GM23338 (cell line): ENCODE data around the gene RUVBL2. TPM values are rescaled to one million over a fixed set of nuclear protein-coding genes. Genes with fewer than 3 reads are reported as not detected.

Experiments used
- ATAC-seq: fragments of 200-7000 bp; cut with Tn5 transposase; 3 replicates; pipeline ENCODE4 v1.9.1; 2020
- DNase-seq: peaks from one replicate; pipeline ENCODE4 v3.0.0-alpha.2; 2015; ENCODE audit warnings: low spot score
- H2AFZ ChIP-seq: fragments of 200-600 bp; sonication (generic); 2 replicates; pipeline ENCODE4 v1.8.0; 2016; ENCODE audit warnings: antibody characterized with exemption, mild to moderate bottlenecking, moderate library complexity
- H3F3A ChIP-seq: fragments of 200-600 bp; sonication (generic); replicated peaks from 2 replicates; pipeline ENCODE4 v1.8.0; 2017; ENCODE audit warnings: antibody characterized with exemption, mixed run types, low read depth
- H3K27ac ChIP-seq: fragments of 200-600 bp; sonication (generic); 2 replicates; pipeline ENCODE4 v1.6.1; 2016; ENCODE audit warnings: low read depth
- H3K27me3 ChIP-seq: fragments of 200-600 bp; sonication (generic); 2 replicates; pipeline ENCODE4 v1.8.0; 2016; ENCODE audit warnings: mild to moderate bottlenecking, mixed run types, moderate library complexity; ENCODE audit not compliant: insufficient read depth
- H3K36me3 ChIP-seq: fragments of 200-600 bp; sonication (generic); 2 replicates; pipeline ENCODE4 v1.8.0; 2016; ENCODE audit warnings: mild to moderate bottlenecking; ENCODE audit not compliant: insufficient read depth
- H3K4me1 ChIP-seq: fragments of 200-600 bp; sonication (generic); 2 replicates; pipeline ENCODE4 v1.8.0; 2016; ENCODE audit warnings: mild to moderate bottlenecking, moderate library complexity; ENCODE audit not compliant: insufficient read depth
- H3K4me2 ChIP-seq: fragments of 200-600 bp; sonication (generic); 2 replicates; pipeline ENCODE4 v1.7.1; 2017; ENCODE audit warnings: mixed run types
- H3K4me3 ChIP-seq: fragments of 200-600 bp; sonication (generic); 2 replicates; pipeline ENCODE4 v1.6.1; 2016; ENCODE audit warnings: mixed run types
- H3K79me2 ChIP-seq: fragments of 200-600 bp; sonication (generic); replicated peaks from 2 replicates; pipeline ENCODE4 v1.8.0; 2017; ENCODE audit warnings: mild to moderate bottlenecking; ENCODE audit not compliant: insufficient read depth
- H3K9me2 ChIP-seq: fragments of 200-600 bp; sonication (generic); 2 replicates; pipeline ENCODE4 v1.8.0; 2017; ENCODE audit not compliant: insufficient read depth
- H4K20me1 ChIP-seq: fragments of 200-600 bp; sonication (generic); replicated peaks from 2 replicates; pipeline ENCODE4 v1.8.0; 2017; ENCODE audit warnings: mild to moderate bottlenecking; ENCODE audit not compliant: insufficient read depth
- H3K27ac Mint-ChIP-seq: 2 replicates; pipeline ENCODE4 v1.8.0; 2020; ENCODE audit warnings: inconsistent platforms, mild to moderate bottlenecking, moderate library complexity, mixed read lengths
- H3K27me3 Mint-ChIP-seq: 3 replicates; pipeline ENCODE4 v1.8.0; 2022; ENCODE audit warnings: low read depth, mild to moderate bottlenecking, moderate library complexity, mixed read lengths, inconsistent platforms; ENCODE audit not compliant: insufficient read depth, poor library complexity
- H3K36me3 Mint-ChIP-seq: 3 replicates; pipeline ENCODE4 v1.8.0; 2021; ENCODE audit warnings: low read depth, mild to moderate bottlenecking, inconsistent platforms, moderate library complexity, mixed read lengths
- H3K4me1 Mint-ChIP-seq: 3 replicates; pipeline ENCODE4 v1.8.0; 2020; ENCODE audit warnings: mild to moderate bottlenecking, inconsistent platforms, mixed read lengths
- H3K4me3 Mint-ChIP-seq: 3 replicates; pipeline ENCODE4 v1.8.0; 2021; ENCODE audit warnings: moderate library complexity, mild to moderate bottlenecking, inconsistent platforms, mixed read lengths
- H3K9me3 Mint-ChIP-seq: 3 replicates; pipeline ENCODE4 v1.8.0; 2020; ENCODE audit warnings: moderate library complexity, mild to moderate bottlenecking, inconsistent platforms, mixed read lengths
- CREB1 ChIP-seq: fragments of 250-450 bp; sonication (Bioruptor Pico); IDR thresholded peaks from 2 replicates; pipeline ENCODE4 v1.5.0; 2020; ENCODE audit warnings: low read depth, mild to moderate bottlenecking, moderate library complexity
- CTCF ChIP-seq, 2 experiments: fragments of 200-600 bp in 1 of 2; sonication (generic) in 1 of 2; conservative IDR thresholded peaks; 2 replicates each; pipeline versions ENCODE4 v1.5.1 to v1.6.1; 2016 to 2017; ENCODE audit warnings: antibody characterized with exemption in 2 of 2, low read depth in 2 of 2, mild to moderate bottlenecking in 2 of 2, moderate library complexity in 1 of 2
- EZH2 ChIP-seq: fragments of 200-600 bp; sonication (generic); IDR thresholded peaks from one replicate; pipeline ENCODE4 v1.8.0; 2017; ENCODE audit warnings: antibody characterized with exemption, mild to moderate bottlenecking, low read depth; ENCODE audit not compliant: unreplicated experiment
- EZH2phosphoT487 ChIP-seq: fragments of 200-600 bp; sonication (generic); IDR thresholded peaks from one replicate; pipeline ENCODE4 v1.8.1; 2018; ENCODE audit warnings: antibody characterized with exemption; ENCODE audit not compliant: unreplicated experiment
- JUNB ChIP-seq: IDR thresholded peaks from one replicate; pipeline ENCODE4 v1.6.1; 2016; ENCODE audit warnings: antibody characterized with exemption; ENCODE audit not compliant: unreplicated experiment
- NANOG ChIP-seq: IDR thresholded peaks from 2 replicates; pipeline ENCODE4 v1.6.1; 2016; ENCODE audit warnings: antibody characterized with exemption, borderline replicate concordance
- POLR2AphosphoS5 ChIP-seq: IDR thresholded peaks from 2 replicates; pipeline ENCODE4 v1.6.1; 2016; ENCODE audit warnings: antibody characterized with exemption, low read depth
- STAT1 ChIP-seq: IDR thresholded peaks from one replicate; pipeline ENCODE4 v1.6.1; 2016; ENCODE audit warnings: antibody characterized with exemption; ENCODE audit not compliant: unreplicated experiment
- ZNF114 ChIP-seq: fragments of 250-450 bp; sonication (Bioruptor Pico); IDR thresholded peaks from 2 replicates; pipeline ENCODE4 v1.5.0; 2020; ENCODE audit warnings: mild to moderate bottlenecking, moderate library complexity
- ZNF331 ChIP-seq: fragments of 250-450 bp; sonication (Bioruptor Pico); IDR thresholded peaks from 2 replicates; pipeline ENCODE4 v1.5.0; 2020; ENCODE audit warnings: low read depth, mild to moderate bottlenecking, moderate library complexity
- polyA plus RNA-seq: library from polyadenylated mRNA; unstranded; fragments of >200 nt; fragmentation: Nextera tagmentation; extraction: Ambion mirVana; gene quantifications from 2 replicates; pipeline ENCODE4 v1.2.1, GENCODE V29; 2016
- total RNA-seq: library from RNA; depleted of rRNA; stranded (reverse); fragments of >200 nt; shearing (Covaris generic); gene quantifications from 2 replicates; pipeline ENCODE4 v1.2.3, GENCODE V29; 2014
- TF ChIP-seq, protein P1 (sequence below): fragments of 250-450 bp; sonication (Bioruptor Pico); IDR thresholded peaks from 2 replicates; pipeline ENCODE4 v1.5.0; 2020; ENCODE audit warnings: mild to moderate bottlenecking, moderate library complexity
- TF ChIP-seq, protein P2 (sequence below): IDR thresholded peaks from one replicate; pipeline ENCODE4 v1.6.1; 2018; ENCODE audit warnings: antibody characterized with exemption; ENCODE audit not compliant: unreplicated experiment
- TF ChIP-seq, protein P3 (sequence below): IDR thresholded peaks from 2 replicates; pipeline ENCODE4 v1.6.1; 2016; ENCODE audit warnings: antibody characterized with exemption

Gene RUVBL2
- total and polyA plus RNA-seq, 2 experiments from 2014 or later, result 196 to 252 TPM

GRCh38 chr19:49042177-49042576 lies 48.5 kb downstream of the RUVBL2 start:
- Mint-ChIP-seq H3K36me3 (no peaks in the 10 kb centered on the region), H3K27me3 (peaks cover 1% of the 10 kb centered on the region), H3K27ac (no peak overlapping the region), H3K4me1 (no peaks in the 10 kb centered on the region; the same call in 2 of the 3 replicates), H3K9me3 (no peaks in the 10 kb centered on the region), H3K4me3 (no peak overlapping the region; the same call in 2 of the 3 replicates)
- Histone ChIP-seq H3K9me2 (no peaks in the 10 kb centered on the region), H4K20me1 (no peaks in the 10 kb centered on the region), H2AFZ (no peak overlapping the region), H3K27me3 (no peaks in the 10 kb centered on the region), H3F3A (no peaks in the 10 kb centered on the region), H3K4me1 (no peaks in the 10 kb centered on the region), H3K4me2 (no peak overlapping the region), H3K36me3 (no peaks in the 10 kb centered on the region), H3K79me2 (no peaks in the 10 kb centered on the region), H3K27ac (no peak overlapping the region), H3K4me3 (no peak overlapping the region)
- DNase-seq (no peak), ATAC-seq (no peak)
- TF ChIP-seq EZH2 (no peak), JUNB (no peak), CREB1 (CRISPR knock-in tag) (no peak), EZH2phosphoT487 (no peak), STAT1 (no peak), ZNF331 (CRISPR knock-in tag) (no peak), POLR2AphosphoS5 (no peak), ZNF114 (CRISPR knock-in tag) (no peak), NANOG (no peak), CTCF (conservative IDR thresholded peaks at IDR 0.05; ENCODE audit: low read depth in 2 of 2) (no peak)
- TF ChIP-seq, protein P1, sequence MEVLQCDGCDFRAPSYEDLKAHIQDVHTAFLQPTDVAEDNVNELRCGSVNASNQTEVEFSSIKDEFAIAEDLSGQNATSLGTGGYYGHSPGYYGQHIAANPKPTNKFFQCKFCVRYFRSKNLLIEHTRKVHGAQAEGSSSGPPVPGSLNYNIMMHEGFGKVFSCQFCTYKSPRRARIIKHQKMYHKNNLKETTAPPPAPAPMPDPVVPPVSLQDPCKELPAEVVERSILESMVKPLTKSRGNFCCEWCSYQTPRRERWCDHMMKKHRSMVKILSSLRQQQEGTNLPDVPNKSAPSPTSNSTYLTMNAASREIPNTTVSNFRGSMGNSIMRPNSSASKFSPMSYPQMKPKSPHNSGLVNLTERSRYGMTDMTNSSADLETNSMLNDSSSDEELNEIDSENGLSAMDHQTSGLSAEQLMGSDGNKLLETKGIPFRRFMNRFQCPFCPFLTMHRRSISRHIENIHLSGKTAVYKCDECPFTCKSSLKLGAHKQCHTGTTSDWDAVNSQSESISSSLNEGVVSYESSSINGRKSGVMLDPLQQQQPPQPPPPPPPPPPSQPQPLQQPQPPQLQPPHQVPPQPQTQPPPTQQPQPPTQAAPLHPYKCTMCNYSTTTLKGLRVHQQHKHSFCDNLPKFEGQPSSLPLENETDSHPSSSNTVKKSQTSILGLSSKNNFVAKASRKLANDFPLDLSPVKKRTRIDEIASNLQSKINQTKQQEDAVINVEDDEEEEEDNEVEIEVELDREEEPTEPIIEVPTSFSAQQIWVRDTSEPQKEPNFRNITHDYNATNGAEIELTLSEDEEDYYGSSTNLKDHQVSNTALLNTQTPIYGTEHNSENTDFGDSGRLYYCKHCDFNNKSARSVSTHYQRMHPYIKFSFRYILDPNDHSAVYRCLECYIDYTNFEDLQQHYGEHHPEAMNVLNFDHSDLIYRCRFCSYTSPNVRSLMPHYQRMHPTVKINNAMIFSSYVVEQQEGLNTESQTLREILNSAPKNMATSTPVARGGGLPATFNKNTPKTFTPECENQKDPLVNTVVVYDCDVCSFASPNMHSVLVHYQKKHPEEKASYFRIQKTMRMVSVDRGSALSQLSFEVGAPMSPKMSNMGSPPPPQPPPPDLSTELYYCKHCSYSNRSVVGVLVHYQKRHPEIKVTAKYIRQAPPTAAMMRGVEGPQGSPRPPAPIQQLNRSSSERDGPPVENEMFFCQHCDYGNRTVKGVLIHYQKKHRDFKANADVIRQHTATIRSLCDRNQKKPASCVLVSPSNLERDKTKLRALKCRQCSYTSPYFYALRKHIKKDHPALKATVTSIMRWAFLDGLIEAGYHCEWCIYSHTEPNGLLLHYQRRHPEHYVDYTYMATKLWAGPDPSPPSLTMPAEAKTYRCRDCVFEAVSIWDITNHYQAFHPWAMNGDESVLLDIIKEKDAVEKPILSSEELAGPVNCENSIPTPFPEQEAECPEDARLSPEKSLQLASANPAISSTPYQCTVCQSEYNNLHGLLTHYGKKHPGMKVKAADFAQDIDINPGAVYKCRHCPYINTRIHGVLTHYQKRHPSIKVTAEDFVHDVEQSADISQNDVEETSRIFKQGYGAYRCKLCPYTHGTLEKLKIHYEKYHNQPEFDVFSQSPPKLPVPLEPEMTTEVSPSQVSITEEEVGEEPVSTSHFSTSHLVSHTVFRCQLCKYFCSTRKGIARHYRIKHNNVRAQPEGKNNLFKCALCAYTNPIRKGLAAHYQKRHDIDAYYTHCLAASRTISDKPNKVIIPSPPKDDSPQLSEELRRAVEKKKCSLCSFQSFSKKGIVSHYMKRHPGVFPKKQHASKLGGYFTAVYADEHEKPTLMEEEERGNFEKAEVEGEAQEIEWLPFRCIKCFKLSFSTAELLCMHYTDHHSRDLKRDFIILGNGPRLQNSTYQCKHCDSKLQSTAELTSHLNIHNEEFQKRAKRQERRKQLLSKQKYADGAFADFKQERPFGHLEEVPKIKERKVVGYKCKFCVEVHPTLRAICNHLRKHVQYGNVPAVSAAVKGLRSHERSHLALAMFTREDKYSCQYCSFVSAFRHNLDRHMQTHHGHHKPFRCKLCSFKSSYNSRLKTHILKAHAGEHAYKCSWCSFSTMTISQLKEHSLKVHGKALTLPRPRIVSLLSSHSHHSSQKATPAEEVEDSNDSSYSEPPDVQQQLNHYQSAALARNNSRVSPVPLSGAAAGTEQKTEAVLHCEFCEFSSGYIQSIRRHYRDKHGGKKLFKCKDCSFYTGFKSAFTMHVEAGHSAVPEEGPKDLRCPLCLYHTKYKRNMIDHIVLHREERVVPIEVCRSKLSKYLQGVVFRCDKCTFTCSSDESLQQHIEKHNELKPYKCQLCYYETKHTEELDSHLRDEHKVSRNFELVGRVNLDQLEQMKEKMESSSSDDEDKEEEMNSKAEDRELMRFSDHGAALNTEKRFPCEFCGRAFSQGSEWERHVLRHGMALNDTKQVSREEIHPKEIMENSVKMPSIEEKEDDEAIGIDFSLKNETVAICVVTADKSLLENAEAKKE, result no peak
- TF ChIP-seq, protein P2, sequence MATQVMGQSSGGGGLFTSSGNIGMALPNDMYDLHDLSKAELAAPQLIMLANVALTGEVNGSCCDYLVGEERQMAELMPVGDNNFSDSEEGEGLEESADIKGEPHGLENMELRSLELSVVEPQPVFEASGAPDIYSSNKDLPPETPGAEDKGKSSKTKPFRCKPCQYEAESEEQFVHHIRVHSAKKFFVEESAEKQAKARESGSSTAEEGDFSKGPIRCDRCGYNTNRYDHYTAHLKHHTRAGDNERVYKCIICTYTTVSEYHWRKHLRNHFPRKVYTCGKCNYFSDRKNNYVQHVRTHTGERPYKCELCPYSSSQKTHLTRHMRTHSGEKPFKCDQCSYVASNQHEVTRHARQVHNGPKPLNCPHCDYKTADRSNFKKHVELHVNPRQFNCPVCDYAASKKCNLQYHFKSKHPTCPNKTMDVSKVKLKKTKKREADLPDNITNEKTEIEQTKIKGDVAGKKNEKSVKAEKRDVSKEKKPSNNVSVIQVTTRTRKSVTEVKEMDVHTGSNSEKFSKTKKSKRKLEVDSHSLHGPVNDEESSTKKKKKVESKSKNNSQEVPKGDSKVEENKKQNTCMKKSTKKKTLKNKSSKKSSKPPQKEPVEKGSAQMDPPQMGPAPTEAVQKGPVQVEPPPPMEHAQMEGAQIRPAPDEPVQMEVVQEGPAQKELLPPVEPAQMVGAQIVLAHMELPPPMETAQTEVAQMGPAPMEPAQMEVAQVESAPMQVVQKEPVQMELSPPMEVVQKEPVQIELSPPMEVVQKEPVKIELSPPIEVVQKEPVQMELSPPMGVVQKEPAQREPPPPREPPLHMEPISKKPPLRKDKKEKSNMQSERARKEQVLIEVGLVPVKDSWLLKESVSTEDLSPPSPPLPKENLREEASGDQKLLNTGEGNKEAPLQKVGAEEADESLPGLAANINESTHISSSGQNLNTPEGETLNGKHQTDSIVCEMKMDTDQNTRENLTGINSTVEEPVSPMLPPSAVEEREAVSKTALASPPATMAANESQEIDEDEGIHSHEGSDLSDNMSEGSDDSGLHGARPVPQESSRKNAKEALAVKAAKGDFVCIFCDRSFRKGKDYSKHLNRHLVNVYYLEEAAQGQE, result no peak
- TF ChIP-seq, protein P3, sequence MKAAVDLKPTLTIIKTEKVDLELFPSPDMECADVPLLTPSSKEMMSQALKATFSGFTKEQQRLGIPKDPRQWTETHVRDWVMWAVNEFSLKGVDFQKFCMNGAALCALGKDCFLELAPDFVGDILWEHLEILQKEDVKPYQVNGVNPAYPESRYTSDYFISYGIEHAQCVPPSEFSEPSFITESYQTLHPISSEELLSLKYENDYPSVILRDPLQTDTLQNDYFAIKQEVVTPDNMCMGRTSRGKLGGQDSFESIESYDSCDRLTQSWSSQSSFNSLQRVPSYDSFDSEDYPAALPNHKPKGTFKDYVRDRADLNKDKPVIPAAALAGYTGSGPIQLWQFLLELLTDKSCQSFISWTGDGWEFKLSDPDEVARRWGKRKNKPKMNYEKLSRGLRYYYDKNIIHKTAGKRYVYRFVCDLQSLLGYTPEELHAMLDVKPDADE, result no peak
